ENCODE data around the gene TASOR2. TPM values are rescaled to one million over a fixed set of nuclear protein-coding genes. Genes with fewer than 3 reads are reported as not detected.

The TASOR2 gene
- total and polyA plus RNA-seq, 4 donors = 27.5 to 93.3 (median 51.8) TPM

- Histone ChIP-seq H3K27ac (ENCODE audit: low read depth, low read length) (no peak overlapping the region), H3K27me3 (ENCODE audit: control insufficient read depth, insufficient read depth, low read length) (peaks cover 2% of the 10 kb centered on the region), H3K4me3 (ENCODE audit: low read depth, low read length) (no peak overlapping the region), H3K36me3 (ENCODE audit: control insufficient read depth, insufficient read depth, low read length) (no peaks in the 10 kb centered on the region), H3K4me1 (ENCODE audit: control insufficient read depth, insufficient read depth, low read length) (peaks cover 3% of the 10 kb centered on the region), H3K9me3 (ENCODE audit: control insufficient read depth, insufficient read depth, low read length) (no peaks in the 10 kb centered on the region)
- DNase-seq (ENCODE audit: low read depth in 4 of 6, low spot score in 6 of 6) = no peak
- WGBS (ENCODE audit: insufficient coverage) = no CpG with 5 or more reads among the region's 5 CpGs
Measured at GRCh38 chr10:5681930-5682329, 2.7 kb upstream of the TASOR2 start.

- Histone ChIP-seq H3K4me3 (ENCODE audit: low read depth, low read length) (no peak overlapping the region), H3K4me1 (ENCODE audit: control insufficient read depth, insufficient read depth, low read length) (peaks cover 3% of the 10 kb centered on the region), H3K27me3 (ENCODE audit: control insufficient read depth, insufficient read depth, low read length) (peaks cover 2% of the 10 kb centered on the region), H3K36me3 (ENCODE audit: control insufficient read depth, insufficient read depth, low read length) (no peaks in the 10 kb centered on the region), H3K27ac (ENCODE audit: low read depth, low read length) (no peak overlapping the region), H3K9me3 (ENCODE audit: control insufficient read depth, insufficient read depth, low read length) (no peaks in the 10 kb centered on the region)
- no peak for DNase-seq (ENCODE audit: low read depth in 4 of 6, low spot score in 6 of 6)
- WGBS (ENCODE audit: insufficient coverage) = 50% methylated on average over 1 of the region's 3 CpGs
Measured at GRCh38 chr10:5683065-5683464, 1.6 kb upstream of the TASOR2 start.

- WGBS (ENCODE audit: insufficient coverage) = under 1% methylated on average over 77 of the region's 77 CpGs
- H3K4me1 ChIP-seq (ENCODE audit: control insufficient read depth, insufficient read depth, low read length) = peaks cover 3% of the 10 kb centered on the region
- H3K36me3 ChIP-seq (ENCODE audit: control insufficient read depth, insufficient read depth, low read length) = no peaks in the 10 kb centered on the region
- no peaks in the 10 kb centered on the region for H3K27me3 ChIP-seq (ENCODE audit: control insufficient read depth, insufficient read depth, low read length)
- peak overlapping the region; percentile 78 for H3K4me3 ChIP-seq (ENCODE audit: low read depth, low read length)
- DNase-seq (ENCODE audit: low read depth in 4 of 6, low spot score in 6 of 6) = peak in 3 of 6 donors; percentile 35 to 82 (median 81)
- H3K9me3 ChIP-seq (ENCODE audit: control insufficient read depth, insufficient read depth, low read length) = no peaks in the 10 kb centered on the region
- peak overlapping the region; percentile 71 for H3K27ac ChIP-seq (ENCODE audit: low read depth, low read length)
Measured at GRCh38 chr10:5684971-5685763, 529 bp downstream of the TASOR2 start.

- H3K9me3 ChIP-seq (ENCODE audit: control insufficient read depth, insufficient read depth, low read length) = no peaks in the 10 kb centered on the region
- H3K4me1 ChIP-seq (ENCODE audit: control insufficient read depth, insufficient read depth, low read length) = peaks cover 3% of the 10 kb centered on the region
- no peaks in the 10 kb centered on the region for H3K27me3 ChIP-seq (ENCODE audit: control insufficient read depth, insufficient read depth, low read length)
- H3K27ac ChIP-seq (ENCODE audit: low read depth, low read length) = peak overlapping the region; percentile 71
- H3K36me3 ChIP-seq (ENCODE audit: control insufficient read depth, insufficient read depth, low read length) = no peaks in the 10 kb centered on the region
- WGBS (ENCODE audit: insufficient coverage) = 18% methylated on average over 3 of the region's 10 CpGs
- H3K4me3 ChIP-seq (ENCODE audit: low read depth, low read length) = peak overlapping the region; percentile 78
- DNase-seq (ENCODE audit: low read depth in 4 of 6, low spot score in 6 of 6) = no peak
Measured at GRCh38 chr10:5685764-5686240, 1.2 kb downstream of the TASOR2 start.

GRCh38 chr10:5688587-5688986 is 3.9 kb downstream of the TASOR2 start:
- no peak for DNase-seq (ENCODE audit: low read depth in 4 of 6, low spot score in 6 of 6)
- no peaks in the 10 kb centered on the region for H3K9me3 ChIP-seq (ENCODE audit: control insufficient read depth, insufficient read depth, low read length)
- WGBS (ENCODE audit: insufficient coverage) = 86% methylated on average over 1 of the region's 3 CpGs
- H3K36me3 ChIP-seq (ENCODE audit: control insufficient read depth, insufficient read depth, low read length) = no peaks in the 10 kb centered on the region
- H3K27me3 ChIP-seq (ENCODE audit: control insufficient read depth, insufficient read depth, low read length) = no peaks in the 10 kb centered on the region
- H3K4me1 ChIP-seq (ENCODE audit: control insufficient read depth, insufficient read depth, low read length) = peaks cover 17% of the 10 kb centered on the region
- no peak overlapping the region for H3K4me3 ChIP-seq (ENCODE audit: low read depth, low read length)
- H3K27ac ChIP-seq (ENCODE audit: low read depth, low read length) = no peak overlapping the region

- no peak for DNase-seq (ENCODE audit: low read depth in 4 of 6, low spot score in 6 of 6)
- Histone ChIP-seq H3K4me1 (ENCODE audit: control insufficient read depth, insufficient read depth, low read length) (peaks cover 13% of the 10 kb centered on the region), H3K4me3 (ENCODE audit: low read depth, low read length) (peak overlapping the region; percentile 59), H3K27ac (ENCODE audit: low read depth, low read length) (no peak overlapping the region), H3K9me3 (ENCODE audit: control insufficient read depth, insufficient read depth, low read length) (no peaks in the 10 kb centered on the region), H3K27me3 (ENCODE audit: control insufficient read depth, insufficient read depth, low read length) (no peaks in the 10 kb centered on the region), H3K36me3 (ENCODE audit: control insufficient read depth, insufficient read depth, low read length) (no peaks in the 10 kb centered on the region)
- 83% methylated on average over 4 of the region's 8 CpGs for WGBS (ENCODE audit: insufficient coverage)
Measured at GRCh38 chr10:5691786-5692185, 7.1 kb downstream of the TASOR2 start.

GRCh38 chr10:5692461-5693358 is 8.1 kb downstream of the TASOR2 start:
- no peaks in the 10 kb centered on the region for H3K9me3 ChIP-seq (ENCODE audit: control insufficient read depth, insufficient read depth, low read length)
- H3K27me3 ChIP-seq (ENCODE audit: control insufficient read depth, insufficient read depth, low read length) = no peaks in the 10 kb centered on the region
- 2% methylated on average over 45 of the region's 49 CpGs for WGBS (ENCODE audit: insufficient coverage)
- H3K4me1 ChIP-seq (ENCODE audit: control insufficient read depth, insufficient read depth, low read length) = peaks cover 13% of the 10 kb centered on the region
- H3K27ac ChIP-seq (ENCODE audit: low read depth, low read length) = peak overlapping the region; percentile 70
- no peaks in the 10 kb centered on the region for H3K36me3 ChIP-seq (ENCODE audit: control insufficient read depth, insufficient read depth, low read length)
- peak in 5 of 6 donors; percentile 12 to 63 (median 24) for DNase-seq (ENCODE audit: low read depth in 4 of 6, low spot score in 6 of 6)
- H3K4me3 ChIP-seq (ENCODE audit: low read depth, low read length) = peak overlapping the region; percentile 59

GRCh38 chr10:5694573-5694972 is 9.9 kb downstream of the TASOR2 start:
- H3K4me3 ChIP-seq (ENCODE audit: low read depth, low read length) = no peak overlapping the region
- no peaks in the 10 kb centered on the region for H3K36me3 ChIP-seq (ENCODE audit: control insufficient read depth, insufficient read depth, low read length)
- H3K27me3 ChIP-seq (ENCODE audit: control insufficient read depth, insufficient read depth, low read length) = no peaks in the 10 kb centered on the region
- no peaks in the 10 kb centered on the region for H3K9me3 ChIP-seq (ENCODE audit: control insufficient read depth, insufficient read depth, low read length)
- DNase-seq (ENCODE audit: low read depth in 4 of 6, low spot score in 6 of 6) = no peak
- WGBS (ENCODE audit: insufficient coverage) = no CpG with 5 or more reads among the region's 1 CpG
- H3K4me1 ChIP-seq (ENCODE audit: control insufficient read depth, insufficient read depth, low read length) = peaks cover 13% of the 10 kb centered on the region
- H3K27ac ChIP-seq (ENCODE audit: low read depth, low read length) = no peak overlapping the region

- no peaks in the 10 kb centered on the region for H3K9me3 ChIP-seq (ENCODE audit: control insufficient read depth, insufficient read depth, low read length)
- no peaks in the 10 kb centered on the region for H3K36me3 ChIP-seq (ENCODE audit: control insufficient read depth, insufficient read depth, low read length)
- H3K27me3 ChIP-seq (ENCODE audit: control insufficient read depth, insufficient read depth, low read length) = no peaks in the 10 kb centered on the region
- no peak overlapping the region for H3K4me3 ChIP-seq (ENCODE audit: low read depth, low read length)
- H3K27ac ChIP-seq (ENCODE audit: low read depth, low read length) = no peak overlapping the region
- H3K4me1 ChIP-seq (ENCODE audit: control insufficient read depth, insufficient read depth, low read length) = peaks cover 8% of the 10 kb centered on the region
- 86% methylated on average over 1 of the region's 2 CpGs for whole genome bisulfite sequencing (ENCODE audit: insufficient coverage)
- DNase-seq (ENCODE audit: low read depth in 4 of 6, low spot score in 6 of 6) = no peak
Measured at GRCh38 chr10:5697342-5697741, 12.7 kb downstream of the TASOR2 start.
